CD14-positive monocyte (primary cell): Measurements from ENCODE around the gene MFN1. TPM values are rescaled to one million over a fixed set of nuclear protein-coding genes. Genes with fewer than 3 reads are reported as not detected.

Experiments used
- DNase-seq, 3 donors: peaks; one replicate each; pipeline ENCODE4 v3.0.0-alpha.2; 2011 to 2022
- H2AFZ ChIP-seq: 2 replicates; pipeline ENCODE4 v1.6.0; 2012; ENCODE audit warnings: mild to moderate bottlenecking, low read depth, low read length, inconsistent platforms; ENCODE audit not compliant: insufficient read depth, poor library complexity, severe bottlenecking
- H3K27ac ChIP-seq, 2 donors: 1 replicate in 1 of 2; 2 replicates in 1 of 2; pipeline ENCODE4 v1.5.1; 2012 to 2013; ENCODE audit warnings: low read length in 2 of 2, control low read depth in 1 of 2, inconsistent platforms in 1 of 2, low read depth in 1 of 2, mild to moderate bottlenecking in 1 of 2
- H3K27me3 ChIP-seq, 2 donors: one replicate each; pipeline versions ENCODE4 v1.6.0 to v1.6.1; 2011 to 2013; ENCODE audit warnings: low read length in 2 of 2; ENCODE audit not compliant: control insufficient read depth in 2 of 2, insufficient read depth in 2 of 2
- H3K36me3 ChIP-seq, 2 donors: replicated peaks in 1 of 2; 1 replicate in 1 of 2; 2 replicates in 1 of 2; pipeline versions ENCODE4 v1.5.1 to v1.6.1; 2012 to 2013; ENCODE audit warnings: low read length in 2 of 2, control low read depth in 1 of 2, inconsistent platforms in 1 of 2, mild to moderate bottlenecking in 1 of 2; ENCODE audit not compliant: insufficient read depth in 2 of 2, control insufficient read depth in 1 of 2
- H3K4me1 ChIP-seq, 2 donors: 1 replicate in 1 of 2; 2 replicates in 1 of 2; pipeline versions ENCODE4 v1.5.1 to v1.6.1; 2012 to 2013; ENCODE audit warnings: low read length in 2 of 2, control low read depth in 1 of 2, inconsistent platforms in 1 of 2, mild to moderate bottlenecking in 1 of 2, moderate library complexity in 1 of 2; ENCODE audit not compliant: insufficient read depth in 2 of 2, control insufficient read depth in 1 of 2
- H3K4me2 ChIP-seq: replicated peaks from 2 replicates; pipeline ENCODE3; 2012; ENCODE audit warnings: low read length, moderate library complexity, mild to moderate bottlenecking; ENCODE audit not compliant: poor library complexity, severe bottlenecking; ENCODE audit errors: extremely low read depth
- H3K4me3 ChIP-seq, 3 experiments: fragments of 200-600 bp in 1 of 3; sonication (generic) in 1 of 3; replicated peaks in 1 of 3; 1 replicate in 2 of 3; 2 replicates in 1 of 3; pipeline ENCODE4 v1.5.1; 2011 to 2013; ENCODE audit warnings: low read length in 3 of 3, mild to moderate bottlenecking in 3 of 3, control low read depth in 2 of 3, low read depth in 2 of 3, inconsistent platforms in 1 of 3, moderate library complexity in 1 of 3
- H3K79me2 ChIP-seq: 2 replicates; pipeline ENCODE4 v1.6.0; 2012; ENCODE audit warnings: mild to moderate bottlenecking, control low read depth, inconsistent platforms, low read length, moderate library complexity; ENCODE audit not compliant: insufficient read depth
- H3K9ac ChIP-seq: 2 replicates; pipeline ENCODE4 v1.6.0; 2017; ENCODE audit warnings: low read length, mild to moderate bottlenecking; ENCODE audit not compliant: insufficient read depth, poor library complexity, severe bottlenecking
- H3K9me3 ChIP-seq, 2 donors: replicated peaks in 1 of 2; 1 replicate in 1 of 2; 2 replicates in 1 of 2; pipeline versions ENCODE4 v1.5.1 to v1.6.1; 2012 to 2013; ENCODE audit warnings: low read length in 2 of 2, control low read depth in 1 of 2; ENCODE audit not compliant: control insufficient read depth in 1 of 2, insufficient read depth in 1 of 2
- H4K20me1 ChIP-seq: 2 replicates; pipeline ENCODE4 v1.6.0; 2012; ENCODE audit warnings: mild to moderate bottlenecking, low read length, control low read depth, moderate library complexity; ENCODE audit not compliant: insufficient read depth
- H3K27ac Mint-ChIP-seq, 7 donors: one replicate each; pipeline ENCODE4 v1.8.0; 2020; ENCODE audit warnings: mild to moderate bottlenecking in 7 of 7, mixed read lengths in 7 of 7, moderate library complexity in 6 of 7, inconsistent platforms in 2 of 7
- H3K27me3 Mint-ChIP-seq, 3 donors: one replicate each; pipeline ENCODE4 v1.8.0; 2021 to 2022; ENCODE audit warnings: low read depth in 3 of 3, mild to moderate bottlenecking in 3 of 3, mixed read lengths in 3 of 3, moderate library complexity in 3 of 3, inconsistent platforms in 1 of 3
- H3K36me3 Mint-ChIP-seq, 2 donors: one replicate each; pipeline ENCODE4 v1.8.0; 2020; ENCODE audit warnings: mixed read lengths in 2 of 2, inconsistent platforms in 1 of 2, mild to moderate bottlenecking in 1 of 2
- H3K4me1 Mint-ChIP-seq: one replicate; pipeline ENCODE4 v1.8.0; 2020; ENCODE audit warnings: mild to moderate bottlenecking, mixed read lengths
- H3K4me3 Mint-ChIP-seq, 2 donors: one replicate each; pipeline ENCODE4 v1.8.0; 2020; ENCODE audit warnings: mild to moderate bottlenecking in 2 of 2, mixed read lengths in 2 of 2, moderate library complexity in 1 of 2
- H3K9me3 Mint-ChIP-seq, 7 donors: one replicate each; pipeline ENCODE4 v1.8.0; 2020 to 2022; ENCODE audit warnings: mixed read lengths in 7 of 7, mild to moderate bottlenecking in 6 of 7, moderate library complexity in 6 of 7, inconsistent platforms in 2 of 7
- WGBS: methylation state at CpG from one replicate; pipeline ENCODE4 v1.1.5; 2013; ENCODE audit warnings: missing lambda C conversion rate; ENCODE audit not compliant: insufficient coverage; 5-methylcytosine and 5-hydroxymethylcytosine counted together
- intact Hi-C, 2 donors: fragments of 100-400 bp; cut with micrococcal nuclease; formaldehyde crosslinking; loops; one replicate each; pipeline versions ENCODE4 v1.15.0 to v1.15.1; 2023
- polyA plus RNA-seq, 3 donors: library from polyadenylated mRNA; depleted of rRNA in 1 of 3; unstranded in 2 of 3; stranded (reverse) in 1 of 3; fragments of 300-500 nt in 2 of 3; fragments of >200 nt in 1 of 3; fragmentation: Illumina TruSeq in 2 of 3; gene quantifications; 1 replicate in 2 of 3; 2 replicates in 1 of 3; pipeline ENCODE4 v1.2.3, GENCODE V29; 2012 to 2021
- TF ChIP-seq, protein P1 (sequence below): fragments of 200-600 bp; IDR thresholded peaks from one replicate; pipeline ENCODE4 v1.8.0; 2022; ENCODE audit warnings: antibody characterized with exemption, mild to moderate bottlenecking

MFN1 gene
- polyA plus RNA-seq, 3 donors, result 5.6 to 15.2 (median 12.2) TPM

DNA sequence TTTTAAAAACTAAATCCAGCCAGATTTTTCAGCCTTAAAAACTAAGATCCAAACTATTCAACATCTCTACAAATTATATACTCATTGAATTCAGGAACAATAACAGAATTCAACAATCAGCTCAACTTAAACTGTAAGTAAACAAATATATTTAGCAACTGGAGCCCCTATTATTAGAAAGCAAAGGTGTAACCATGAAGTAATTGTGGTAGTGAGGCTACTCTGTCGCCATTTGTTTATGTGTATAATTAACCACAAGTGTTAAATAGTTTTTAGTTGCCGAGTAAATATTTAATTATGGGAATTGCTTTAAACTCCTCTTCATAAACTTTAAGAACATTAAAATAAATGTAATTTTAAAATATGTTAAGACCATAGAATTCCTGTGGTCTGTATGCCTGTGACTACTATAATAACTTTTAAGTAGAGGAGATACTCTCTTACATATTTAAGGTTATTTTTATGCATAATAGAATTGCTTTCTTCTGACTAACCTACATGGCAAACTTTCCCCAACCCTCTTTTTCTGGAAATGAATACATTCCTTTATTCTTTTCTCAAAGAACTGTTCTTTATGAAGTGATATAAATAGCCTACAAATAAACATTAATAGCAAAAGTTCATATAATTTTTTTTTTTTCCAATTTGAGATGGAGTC is 51.2 kb downstream of the MFN1 start:
- no CpG with 5 or more reads among the region's 2 CpGs for WGBS
- Histone ChIP-seq H3K4me3 (no peak overlapping the region), H3K36me3 (peaks cover 70 to 94% of the 10 kb centered on the region in 2 donors), H3K4me2 (no peak overlapping the region), H3K9ac (no peak overlapping the region), H3K27ac (no peak overlapping the region), H2AFZ (no peak overlapping the region), H3K4me1 (no peaks in the 10 kb centered on the region), H3K27me3 (no peaks in the 10 kb centered on the region), H3K79me2 (no peaks in the 10 kb centered on the region), H4K20me1 (no peaks in the 10 kb centered on the region), H3K9me3 (no peaks in the 10 kb centered on the region)
- peaks cover 54 to 80% of the 10 kb centered on the region in 2 donors for H3K36me3 Mint-ChIP-seq
- no peaks in the 10 kb centered on the region for H3K4me1 Mint-ChIP-seq
- no peaks in the 10 kb centered on the region for H3K27me3 Mint-ChIP-seq
- DNase-seq, result no peak
- H3K9me3 Mint-ChIP-seq, result no peaks in the 10 kb centered on the region
- no peak overlapping the region for H3K27ac Mint-ChIP-seq
- TF ChIP-seq, protein P1, sequence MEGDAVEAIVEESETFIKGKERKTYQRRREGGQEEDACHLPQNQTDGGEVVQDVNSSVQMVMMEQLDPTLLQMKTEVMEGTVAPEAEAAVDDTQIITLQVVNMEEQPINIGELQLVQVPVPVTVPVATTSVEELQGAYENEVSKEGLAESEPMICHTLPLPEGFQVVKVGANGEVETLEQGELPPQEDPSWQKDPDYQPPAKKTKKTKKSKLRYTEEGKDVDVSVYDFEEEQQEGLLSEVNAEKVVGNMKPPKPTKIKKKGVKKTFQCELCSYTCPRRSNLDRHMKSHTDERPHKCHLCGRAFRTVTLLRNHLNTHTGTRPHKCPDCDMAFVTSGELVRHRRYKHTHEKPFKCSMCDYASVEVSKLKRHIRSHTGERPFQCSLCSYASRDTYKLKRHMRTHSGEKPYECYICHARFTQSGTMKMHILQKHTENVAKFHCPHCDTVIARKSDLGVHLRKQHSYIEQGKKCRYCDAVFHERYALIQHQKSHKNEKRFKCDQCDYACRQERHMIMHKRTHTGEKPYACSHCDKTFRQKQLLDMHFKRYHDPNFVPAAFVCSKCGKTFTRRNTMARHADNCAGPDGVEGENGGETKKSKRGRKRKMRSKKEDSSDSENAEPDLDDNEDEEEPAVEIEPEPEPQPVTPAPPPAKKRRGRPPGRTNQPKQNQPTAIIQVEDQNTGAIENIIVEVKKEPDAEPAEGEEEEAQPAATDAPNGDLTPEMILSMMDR, result no peak
- intact Hi-C loops, result no loop called here
- H3K4me3 Mint-ChIP-seq, result no peak overlapping the region

DNA sequence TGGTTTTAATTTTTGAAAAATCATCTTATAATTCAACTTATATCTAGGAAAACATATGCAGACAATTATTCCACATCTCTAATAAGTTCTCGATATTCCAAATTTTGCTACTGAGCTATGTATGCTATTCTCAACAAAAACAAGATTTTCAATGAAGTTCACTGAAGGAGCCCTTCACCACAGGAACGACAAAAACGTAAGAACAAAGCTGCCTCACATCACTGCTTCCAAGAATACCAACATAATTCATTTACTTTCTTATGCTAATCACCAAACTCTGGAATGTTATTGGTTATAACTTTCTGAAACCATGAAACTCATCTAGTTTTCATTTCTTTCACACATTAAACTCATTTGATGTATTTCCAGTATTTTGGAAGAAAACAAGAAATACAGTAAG is 54.1 kb downstream of the MFN1 start:
- Histone ChIP-seq H3K27me3 (no peaks in the 10 kb centered on the region), H3K79me2 (no peaks in the 10 kb centered on the region), H3K9ac (no peak overlapping the region), H3K9me3 (no peaks in the 10 kb centered on the region), H3K4me3 (no peak overlapping the region), H3K4me2 (no peak overlapping the region), H3K4me1 (no peaks in the 10 kb centered on the region), H2AFZ (no peak overlapping the region), H3K27ac (no peak overlapping the region), H3K36me3 (peaks cover 75 to 93% of the 10 kb centered on the region in 2 donors), H4K20me1 (no peaks in the 10 kb centered on the region)
- Mint-ChIP-seq H3K4me3 (no peak overlapping the region), H3K9me3 (no peaks in the 10 kb centered on the region), H3K36me3 (peaks cover 67 to 85% of the 10 kb centered on the region in 2 donors), H3K27me3 (no peaks in the 10 kb centered on the region), H3K27ac (no peak overlapping the region), H3K4me1 (no peaks in the 10 kb centered on the region)
- DNase-seq, result no peak
- WGBS, result 83% methylated on average over 1 of the region's 3 CpGs
- TF ChIP-seq, protein P1, result no peak
- intact Hi-C loops, result no loop called here
